Chondrocyte (in vitro differentiated cells): ENCODE results near the gene RPUSD1. TPM values are rescaled to one million over a fixed set of nuclear protein-coding genes. Genes with fewer than 3 reads are reported as not detected.

Experiments
- DNase-seq: peaks from one replicate; pipeline ENCODE4 v3.0.0; 2021; ENCODE audit warnings: mixed read lengths, low spot score
- H3K27ac Mint-ChIP-seq: one replicate; pipeline ENCODE4 v1.8.0; 2021; ENCODE audit warnings: mild to moderate bottlenecking, moderate library complexity, mixed read lengths; ENCODE audit not compliant: unreplicated experiment
- H3K27me3 Mint-ChIP-seq: 2 replicates; pipeline ENCODE4 v1.8.0; 2021; ENCODE audit warnings: low read depth, mixed read lengths
- H3K36me3 Mint-ChIP-seq: 2 replicates; pipeline ENCODE4 v1.8.0; 2021; ENCODE audit warnings: low read depth, mixed read lengths
- H3K4me1 Mint-ChIP-seq: 2 replicates; pipeline ENCODE4 v1.8.0; 2021; ENCODE audit warnings: low read depth, mild to moderate bottlenecking, mixed read lengths
- H3K4me3 Mint-ChIP-seq: one replicate; pipeline ENCODE4 v1.8.0; 2021; ENCODE audit warnings: mild to moderate bottlenecking, moderate library complexity, mixed read lengths; ENCODE audit not compliant: unreplicated experiment
- H3K9me3 Mint-ChIP-seq: 2 replicates; pipeline ENCODE4 v1.8.0; 2021; ENCODE audit warnings: low read depth, mixed read lengths
- total RNA-seq: library from RNA; stranded (reverse); gene quantifications from 3 replicates; pipeline ENCODE4 v1.2.1, GENCODE V29; 2021
- TF ChIP-seq, protein P1 (sequence below): fragments of 200-600 bp; sonication (generic); IDR thresholded peaks from 2 replicates; pipeline ENCODE4 v1.5.0; 2021; ENCODE audit warnings: antibody characterized with exemption, mild to moderate bottlenecking, moderate library complexity

The RPUSD1 gene
- total RNA-seq, 1 donor from 2014 or later: 19.6 TPM

DNA sequence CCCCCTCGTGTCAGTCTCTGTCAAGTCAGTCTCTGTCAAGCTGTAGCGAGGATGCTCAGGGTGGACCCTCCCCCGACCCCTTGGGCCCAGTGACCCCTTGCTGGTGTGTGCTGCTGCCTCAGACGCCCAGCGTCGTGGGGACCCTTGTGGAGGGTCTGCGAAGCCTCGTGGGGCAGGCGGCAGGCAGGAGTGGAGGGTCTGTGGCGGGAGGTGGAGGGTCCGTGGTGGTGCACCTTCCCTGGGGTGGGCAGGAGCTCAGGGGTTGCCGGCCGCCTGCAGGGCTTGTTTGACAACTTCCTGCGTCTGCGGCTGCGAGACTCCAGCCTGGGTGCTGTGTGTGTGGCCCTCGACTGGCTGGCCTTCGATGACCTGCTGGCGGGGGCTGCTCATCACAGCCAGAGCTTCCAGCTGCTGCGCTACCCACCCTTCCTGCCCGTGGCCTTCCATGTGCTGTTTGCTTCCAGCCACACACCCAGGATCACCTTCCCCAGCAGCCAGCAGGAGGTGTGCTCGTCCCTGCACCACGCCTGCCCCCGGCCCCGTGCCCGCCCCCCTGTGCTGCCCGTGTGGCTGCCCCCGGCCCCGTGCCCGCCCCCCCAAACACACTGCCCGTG lies 6.8 kb upstream of the RPUSD1 start:
- Mint-ChIP-seq H3K4me1 (peaks cover under 1% of the 10 kb centered on the region), H3K27me3 (peaks cover 8% of the 10 kb centered on the region), H3K9me3 (no peaks in the 10 kb centered on the region), H3K27ac (no peak overlapping the region), H3K36me3 (peaks cover 5% of the 10 kb centered on the region), H3K4me3 (no peak overlapping the region)
- TF ChIP-seq, protein P1, sequence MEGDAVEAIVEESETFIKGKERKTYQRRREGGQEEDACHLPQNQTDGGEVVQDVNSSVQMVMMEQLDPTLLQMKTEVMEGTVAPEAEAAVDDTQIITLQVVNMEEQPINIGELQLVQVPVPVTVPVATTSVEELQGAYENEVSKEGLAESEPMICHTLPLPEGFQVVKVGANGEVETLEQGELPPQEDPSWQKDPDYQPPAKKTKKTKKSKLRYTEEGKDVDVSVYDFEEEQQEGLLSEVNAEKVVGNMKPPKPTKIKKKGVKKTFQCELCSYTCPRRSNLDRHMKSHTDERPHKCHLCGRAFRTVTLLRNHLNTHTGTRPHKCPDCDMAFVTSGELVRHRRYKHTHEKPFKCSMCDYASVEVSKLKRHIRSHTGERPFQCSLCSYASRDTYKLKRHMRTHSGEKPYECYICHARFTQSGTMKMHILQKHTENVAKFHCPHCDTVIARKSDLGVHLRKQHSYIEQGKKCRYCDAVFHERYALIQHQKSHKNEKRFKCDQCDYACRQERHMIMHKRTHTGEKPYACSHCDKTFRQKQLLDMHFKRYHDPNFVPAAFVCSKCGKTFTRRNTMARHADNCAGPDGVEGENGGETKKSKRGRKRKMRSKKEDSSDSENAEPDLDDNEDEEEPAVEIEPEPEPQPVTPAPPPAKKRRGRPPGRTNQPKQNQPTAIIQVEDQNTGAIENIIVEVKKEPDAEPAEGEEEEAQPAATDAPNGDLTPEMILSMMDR: no peak
- DNase-seq: no peak

DNA sequence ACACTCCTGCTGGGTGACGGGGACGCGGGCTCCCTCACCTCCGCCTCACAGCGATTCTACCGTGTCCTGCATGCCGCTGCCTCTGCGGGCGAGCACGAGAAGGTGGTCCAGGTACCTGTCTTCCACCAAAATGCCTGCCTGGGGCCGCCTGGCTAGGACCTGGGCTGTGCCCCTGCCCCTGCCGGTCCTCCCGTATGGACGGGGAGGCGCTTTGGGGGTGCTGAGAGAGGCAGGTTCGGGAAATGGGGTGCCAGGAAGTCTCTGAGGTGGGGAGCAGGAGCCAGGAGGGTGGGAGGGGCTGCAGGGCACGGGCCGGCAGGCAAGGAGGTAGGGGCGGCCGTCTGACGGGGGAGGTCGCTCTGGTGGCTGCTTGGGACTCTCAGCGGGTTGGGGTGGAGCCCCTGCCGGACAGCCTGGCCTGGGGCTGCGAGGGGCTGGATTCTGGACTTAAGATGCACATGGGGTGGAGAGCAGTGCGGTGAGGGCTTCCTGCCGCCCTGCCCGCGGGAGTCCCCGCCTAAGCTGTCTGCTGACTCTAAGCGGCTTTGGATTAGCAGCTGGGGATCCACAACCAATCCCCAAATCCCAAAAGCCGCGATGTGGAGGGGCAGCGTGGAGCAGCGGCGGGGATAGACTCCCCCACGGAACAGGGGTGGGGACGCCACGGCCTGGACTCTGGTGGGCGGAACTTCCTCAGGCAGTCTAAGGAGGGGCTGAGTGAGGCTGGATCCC lies 6.1 kb upstream of the RPUSD1 start:
- H3K36me3 Mint-ChIP-seq: peaks cover 5% of the 10 kb centered on the region
- peaks cover 8% of the 10 kb centered on the region for H3K27me3 Mint-ChIP-seq
- DNase-seq: no peak
- peaks cover 3% of the 10 kb centered on the region for H3K4me1 Mint-ChIP-seq
- TF ChIP-seq, protein P1: no peak
- H3K4me3 Mint-ChIP-seq: no peak overlapping the region
- H3K9me3 Mint-ChIP-seq: no peaks in the 10 kb centered on the region
- H3K27ac Mint-ChIP-seq: no peak overlapping the region

DNA sequence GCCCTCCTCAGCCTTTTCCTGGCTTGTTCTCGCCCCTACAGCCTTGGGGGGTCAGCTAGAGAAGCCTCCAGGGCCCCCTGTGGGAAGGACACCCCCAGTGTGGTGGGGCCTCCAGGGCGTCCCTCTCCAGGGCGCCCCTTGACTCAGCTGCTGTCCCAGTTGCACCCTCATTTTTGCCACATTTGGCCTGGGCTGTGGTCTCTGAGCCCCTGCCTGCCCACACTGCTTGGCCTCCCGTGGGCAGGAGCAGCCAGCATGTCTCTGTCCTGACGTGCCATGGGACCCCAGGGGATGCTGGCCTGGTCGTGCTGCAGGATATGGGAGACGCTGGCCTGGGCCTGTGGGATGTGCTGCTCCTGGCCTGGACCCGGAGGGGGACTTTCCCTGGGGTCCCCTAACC lies 5.2 kb upstream of the RPUSD1 start:
- peaks cover 3% of the 10 kb centered on the region for H3K4me1 Mint-ChIP-seq
- peaks cover 5% of the 10 kb centered on the region for H3K36me3 Mint-ChIP-seq

DNA sequence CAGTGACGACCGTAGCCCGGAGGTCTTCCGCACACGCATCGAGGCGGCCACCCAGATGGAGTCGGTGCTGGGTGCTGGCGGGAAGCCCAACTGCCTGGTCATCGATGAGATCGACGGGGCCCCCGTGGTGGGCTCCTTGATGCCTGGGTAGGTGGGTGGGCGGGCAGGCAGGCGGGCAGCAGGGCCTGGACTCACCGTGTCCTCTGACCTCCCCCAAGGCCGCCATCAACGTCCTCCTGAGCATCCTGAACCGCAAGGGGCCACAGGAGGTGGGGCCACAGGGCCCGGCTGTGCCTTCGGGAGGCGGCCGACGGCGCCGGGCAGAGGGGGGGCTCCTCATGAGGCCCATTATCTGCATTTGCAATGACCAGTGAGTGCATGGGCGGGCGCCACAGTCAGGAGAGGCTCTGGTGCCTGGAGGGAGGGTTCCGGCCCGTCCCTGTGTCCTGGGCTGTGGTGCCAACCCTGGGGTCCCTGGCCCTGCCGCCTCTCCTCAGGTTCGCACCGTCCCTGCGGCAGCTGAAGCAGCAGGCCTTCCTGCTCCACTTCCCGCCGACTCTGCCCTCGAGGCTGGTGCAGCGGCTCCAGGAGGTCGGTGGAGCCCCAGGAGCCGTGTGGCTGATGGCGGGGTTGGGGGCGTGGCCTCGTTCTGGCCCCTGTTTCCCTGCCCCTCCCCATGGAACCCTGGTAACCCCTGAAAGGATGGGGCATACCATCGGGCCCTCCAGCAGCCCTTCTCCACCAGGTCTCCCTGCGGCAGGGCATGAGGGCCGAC lies 4.2 kb upstream of the RPUSD1 start:
- H3K27me3 Mint-ChIP-seq: no peaks in the 10 kb centered on the region
- TF ChIP-seq, protein P1: no peak

More for the DNA sequence above, 5.2 kb upstream of the RPUSD1 start:
- Mint-ChIP-seq H3K4me3 (no peak overlapping the region), H3K9me3 (no peaks in the 10 kb centered on the region), H3K27me3 (peaks cover 3% of the 10 kb centered on the region), H3K27ac (no peak overlapping the region)
- TF ChIP-seq, protein P1: no peak
- DNase-seq: no peak

DNA sequence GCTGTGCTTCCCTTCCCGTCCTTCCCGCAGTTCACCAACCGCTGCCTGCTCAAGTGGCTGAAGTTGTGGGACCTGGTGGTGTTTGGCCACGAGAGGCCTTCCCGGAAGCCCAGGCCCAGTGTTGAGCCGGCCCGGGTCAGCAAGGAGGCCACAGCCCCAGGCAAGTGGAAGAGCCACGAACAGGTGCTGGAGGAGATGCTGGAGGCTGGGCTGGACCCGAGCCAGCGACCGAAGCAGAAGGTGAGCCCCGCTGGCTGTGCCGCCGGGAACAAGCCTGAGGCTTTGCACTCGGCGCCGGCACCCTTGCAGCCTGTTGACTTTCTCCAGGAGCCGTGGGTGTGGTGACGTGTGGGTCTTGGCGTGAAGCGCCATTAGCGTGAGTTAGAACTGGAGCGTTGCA lies 3.0 kb upstream of the RPUSD1 start:
- Mint-ChIP-seq H3K27me3 (no peaks in the 10 kb centered on the region), H3K4me1 (peaks cover 3% of the 10 kb centered on the region), H3K4me3 (no peak overlapping the region), H3K27ac (no peak overlapping the region), H3K9me3 (no peaks in the 10 kb centered on the region), H3K36me3 (peaks cover 3% of the 10 kb centered on the region)
- TF ChIP-seq, protein P1: no peak
- DNase-seq: no peak

More for the DNA sequence above, 4.2 kb upstream of the RPUSD1 start:
- Mint-ChIP-seq H3K4me3 (no peak overlapping the region), H3K9me3 (no peaks in the 10 kb centered on the region), H3K27ac (no peak overlapping the region), H3K4me1 (peaks cover 3% of the 10 kb centered on the region), H3K36me3 (peaks cover 3% of the 10 kb centered on the region)
- DNase-seq: no peak
